Nephron progenitor cell (in vitro differentiated cells): ENCODE results near the gene FNDC3A.

Experiments
- DNase-seq: peaks from one replicate; pipeline ENCODE4 v3.0.0; 2021
- H3K27ac Mint-ChIP-seq: 2 replicates; pipeline ENCODE4 v1.8.0; 2021; ENCODE audit warnings: mild to moderate bottlenecking, moderate library complexity, mixed read lengths
- H3K27me3 Mint-ChIP-seq: 2 replicates; pipeline ENCODE4 v1.8.0; 2021; ENCODE audit warnings: mild to moderate bottlenecking, low read depth, mixed read lengths; ENCODE audit not compliant: poor library complexity
- H3K36me3 Mint-ChIP-seq: 2 replicates; pipeline ENCODE4 v1.8.0; 2021; ENCODE audit warnings: low read depth, mixed read lengths
- H3K4me1 Mint-ChIP-seq: 2 replicates; pipeline ENCODE4 v1.8.0; 2021; ENCODE audit warnings: mixed read lengths
- H3K4me3 Mint-ChIP-seq: 2 replicates; pipeline ENCODE4 v1.8.0; 2021; ENCODE audit warnings: mild to moderate bottlenecking, moderate library complexity, mixed read lengths
- H3K9me3 Mint-ChIP-seq: 2 replicates; pipeline ENCODE4 v1.8.0; 2021; ENCODE audit warnings: mild to moderate bottlenecking, moderate library complexity, mixed read lengths
- CTCF ChIP-seq: fragments of 200-600 bp; sonication (generic); IDR thresholded peaks from 2 replicates; pipeline ENCODE4 v1.5.0; 2021; ENCODE audit warnings: antibody characterized with exemption

FNDC3A gene

GRCh38 chr13:49251326-49251725 lies 275.6 kb downstream of the FNDC3A start:
- Mint-ChIP-seq H3K4me3 (no peak overlapping the region), H3K9me3 (no peaks in the 10 kb centered on the region), H3K27ac (no peak overlapping the region), H3K36me3 (peaks cover 30% of the 10 kb centered on the region), H3K27me3 (peaks cover 5% of the 10 kb centered on the region), H3K4me1 (peaks cover 29% of the 10 kb centered on the region)
- DNase-seq: no peak
- TF ChIP-seq CTCF: no peak

- H3K9me3 Mint-ChIP-seq: no peaks in the 10 kb centered on the region
- no peak overlapping the region for H3K27ac Mint-ChIP-seq
- no peak for TF ChIP-seq CTCF
- no peak overlapping the region for H3K4me3 Mint-ChIP-seq
- H3K36me3 Mint-ChIP-seq: peaks cover 39% of the 10 kb centered on the region
- H3K27me3 Mint-ChIP-seq: no peaks in the 10 kb centered on the region
- peaks cover 16% of the 10 kb centered on the region for H3K4me1 Mint-ChIP-seq
- no peak for DNase-seq
These were observed 277.6 kb downstream of the FNDC3A start for GRCh38 chr13:49253310-49253709.

DNA sequence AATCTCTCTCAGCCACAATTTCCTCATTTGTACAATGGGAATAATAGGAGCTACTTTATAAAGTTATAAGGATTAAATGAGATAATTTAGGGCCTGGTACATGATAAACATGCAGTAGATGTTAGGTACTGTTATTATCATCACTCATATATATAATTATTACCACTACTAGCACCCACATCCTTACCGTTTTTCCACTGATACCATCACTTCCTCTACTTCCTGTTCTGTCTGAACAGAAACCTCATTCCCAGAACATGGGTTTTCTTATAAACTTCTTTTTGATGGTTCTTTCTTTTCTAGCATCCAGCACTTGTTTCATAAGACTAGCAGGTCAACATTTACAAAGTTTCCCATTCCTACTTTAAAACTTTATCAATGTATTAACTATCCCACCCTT lies 278.3 kb downstream of the FNDC3A start:
- no peaks in the 10 kb centered on the region for H3K27me3 Mint-ChIP-seq
- no peak for TF ChIP-seq CTCF
- H3K4me1 Mint-ChIP-seq: peaks cover 9% of the 10 kb centered on the region
- DNase-seq: no peak
- no peaks in the 10 kb centered on the region for H3K9me3 Mint-ChIP-seq
- no peak overlapping the region for H3K4me3 Mint-ChIP-seq
- no peak overlapping the region for H3K27ac Mint-ChIP-seq
- peaks cover 39% of the 10 kb centered on the region for H3K36me3 Mint-ChIP-seq

DNA sequence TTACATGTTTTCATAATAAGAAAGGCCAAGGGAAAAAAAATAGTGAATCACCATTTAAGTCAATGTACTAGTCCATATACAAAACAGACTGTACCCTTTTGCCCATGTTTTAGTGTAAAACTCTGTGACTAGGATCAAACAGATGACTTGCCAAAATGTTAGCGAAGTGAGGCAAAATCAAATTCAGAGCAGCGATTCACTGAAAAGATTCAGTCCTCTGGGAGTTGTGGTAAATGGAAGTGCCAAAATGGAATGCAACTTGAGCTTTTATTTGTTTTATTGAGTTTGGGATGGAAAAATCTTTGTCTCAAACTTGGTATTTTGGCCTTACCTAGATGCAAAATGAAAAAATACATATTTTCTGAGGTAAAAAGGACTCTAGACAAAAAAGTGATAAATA lies 281.1 kb downstream of the FNDC3A start:
- Mint-ChIP-seq H3K4me3 (no peak overlapping the region), H3K27me3 (no peaks in the 10 kb centered on the region), H3K27ac (no peak overlapping the region)

GRCh38 chr13:49258089-49258796 lies 282.5 kb downstream of the FNDC3A start:
- no peak for TF ChIP-seq CTCF
- no peak for DNase-seq
- Mint-ChIP-seq H3K36me3 (peaks cover 53% of the 10 kb centered on the region), H3K27me3 (no peaks in the 10 kb centered on the region), H3K4me1 (no peaks in the 10 kb centered on the region), H3K4me3 (no peak overlapping the region), H3K27ac (no peak overlapping the region), H3K9me3 (no peaks in the 10 kb centered on the region)

More for the DNA sequence above, 281.1 kb downstream of the FNDC3A start:
- Mint-ChIP-seq H3K4me1 (no peaks in the 10 kb centered on the region), H3K9me3 (no peaks in the 10 kb centered on the region), H3K36me3 (peaks cover 53% of the 10 kb centered on the region)
- no peak for DNase-seq
- TF ChIP-seq CTCF: no peak
